HG03045 (cell line): ENCODE results near the gene MANEAL.

Experiments
- ATAC-seq: cut with Tn5 transposase; IDR thresholded peaks from one replicate; pipeline ENCODE4 v1.9.1; 2021; ENCODE audit warnings: mild to moderate bottlenecking, moderate library complexity; ENCODE audit not compliant: unreplicated experiment

The MANEAL gene

GRCh38 chr1:37824001-37824400 lies 30.4 kb downstream of the MANEAL start:
- no peak for ATAC-seq

DNA sequence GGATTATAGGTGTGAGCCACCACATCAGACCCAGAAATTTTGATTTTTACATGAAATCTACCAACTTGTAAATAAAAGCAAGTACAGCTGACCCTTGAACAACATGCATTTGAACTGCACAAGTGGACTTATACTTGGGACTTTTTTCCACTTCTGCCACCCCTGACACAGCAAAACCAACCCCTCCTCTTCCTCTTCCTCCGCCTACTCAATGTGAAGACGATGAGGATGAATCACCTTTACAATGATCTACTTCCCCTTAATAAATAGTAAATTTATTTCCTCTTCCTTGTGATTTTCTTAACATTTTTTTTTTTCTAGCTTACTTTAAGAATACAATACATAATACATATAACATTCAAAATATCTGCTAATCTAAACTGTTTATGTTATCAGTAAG lies 31.9 kb downstream of the MANEAL start:
- ATAC-seq = no peak

- ATAC-seq = no peak
Observed at GRCh38 chr1:37828410-37829074, 34.9 kb downstream of the MANEAL start.

DNA sequence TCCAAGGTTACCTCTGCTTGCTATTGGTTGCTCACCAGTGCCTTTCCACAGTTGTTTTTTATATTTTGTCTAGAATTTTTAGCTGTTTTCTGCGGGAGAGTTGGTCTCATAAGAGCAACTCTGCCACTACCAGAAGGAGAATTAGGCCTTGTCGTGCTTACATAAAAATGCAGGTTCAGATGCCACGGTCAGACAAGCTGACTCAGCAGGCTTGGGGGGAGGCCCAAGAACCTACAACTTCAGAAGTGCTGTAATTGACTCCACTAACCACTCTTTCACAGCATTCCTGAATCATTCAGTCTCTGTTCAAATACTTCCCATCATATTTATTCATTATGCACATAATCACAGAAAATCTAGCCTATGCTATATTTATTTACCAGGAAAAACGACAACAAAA lies 37.5 kb downstream of the MANEAL start:
- ATAC-seq = no peak

DNA sequence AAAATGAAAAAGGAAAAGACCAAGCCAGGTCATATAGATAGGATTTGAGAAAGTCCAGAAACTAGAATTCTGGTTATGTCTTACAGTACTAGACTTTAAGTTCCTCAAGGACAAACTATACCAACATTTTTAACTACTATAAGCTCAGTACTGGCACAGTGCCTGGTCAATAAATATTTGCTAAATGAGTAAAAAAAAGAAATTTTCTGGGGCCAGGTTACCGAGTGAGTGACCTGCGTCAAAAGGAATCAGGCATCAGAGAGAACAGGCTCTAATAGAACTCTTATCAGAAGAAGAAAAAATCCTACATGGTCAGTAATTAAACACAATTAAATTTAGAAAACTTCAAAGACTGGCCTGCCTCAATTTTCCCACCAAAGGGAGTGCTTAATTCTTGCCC lies 38.2 kb downstream of the MANEAL start:
- ATAC-seq = no peak

DNA sequence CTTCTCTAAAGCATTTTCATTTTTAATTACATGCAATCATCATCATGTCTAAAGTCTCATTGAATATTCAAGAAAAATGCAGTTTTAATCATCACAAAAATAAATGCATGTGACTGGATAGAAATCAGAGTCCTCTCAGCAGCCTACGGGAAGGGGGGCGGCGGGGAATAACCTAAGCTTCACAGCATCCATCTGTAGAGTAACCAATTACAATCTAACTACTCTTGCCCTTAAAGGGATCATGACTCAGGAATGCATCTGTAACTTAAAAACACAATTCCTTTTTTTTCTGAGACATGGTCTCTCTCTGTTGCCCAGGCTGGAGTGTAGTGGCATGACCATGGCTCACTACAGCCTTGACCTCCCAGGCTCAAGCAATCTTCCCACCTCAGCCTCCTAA lies 43.1 kb downstream of the MANEAL start:
- no peak for ATAC-seq

DNA sequence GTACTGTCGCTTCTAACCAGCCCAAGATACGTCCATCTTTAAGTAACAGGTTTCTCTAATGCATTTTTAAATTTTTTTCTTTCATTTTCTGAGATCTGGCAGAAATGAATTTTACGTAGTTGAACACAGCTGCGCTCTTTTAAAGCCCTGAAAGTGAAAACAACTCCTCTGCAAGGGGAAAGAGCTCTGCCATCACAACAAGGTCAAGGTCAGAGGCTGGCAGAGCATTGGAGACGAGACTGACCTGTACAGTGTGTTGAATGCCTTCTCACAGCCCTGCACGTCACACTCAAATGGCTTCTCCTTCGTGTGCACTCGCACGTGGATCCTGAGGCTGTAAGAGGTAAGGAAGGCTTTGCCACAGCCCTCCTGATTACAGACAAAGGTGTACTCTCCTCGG lies 46.0 kb downstream of the MANEAL start:
- no peak for ATAC-seq

- ATAC-seq = no peak
Observed at GRCh38 chr1:37840711-37841110, 47.1 kb downstream of the MANEAL start.

DNA sequence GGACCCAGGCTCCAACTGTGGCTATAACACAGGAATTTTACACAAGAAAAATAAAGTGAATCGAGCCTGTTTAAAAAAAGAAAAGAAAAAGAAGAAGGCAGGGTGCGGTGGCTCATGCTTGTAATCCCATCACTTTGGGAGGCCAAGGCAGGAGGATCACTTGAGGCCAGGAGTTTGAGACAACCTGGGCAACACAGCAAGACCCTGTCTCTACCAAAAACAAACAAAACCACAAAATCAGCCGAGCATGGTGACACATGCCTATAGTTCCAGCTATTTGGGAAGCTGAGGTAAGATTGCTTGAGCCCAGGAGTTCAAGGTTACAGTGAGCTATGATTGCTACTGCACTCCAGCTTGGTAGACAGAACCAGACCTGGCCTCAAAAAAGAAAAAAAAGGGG lies 48.0 kb downstream of the MANEAL start:
- ATAC-seq = no peak

- no peak for ATAC-seq
Observed at GRCh38 chr1:37844536-37844935, 50.9 kb downstream of the MANEAL start.

GRCh38 chr1:37845049-37845646 lies 51.5 kb downstream of the MANEAL start:
- ATAC-seq = no peak

DNA sequence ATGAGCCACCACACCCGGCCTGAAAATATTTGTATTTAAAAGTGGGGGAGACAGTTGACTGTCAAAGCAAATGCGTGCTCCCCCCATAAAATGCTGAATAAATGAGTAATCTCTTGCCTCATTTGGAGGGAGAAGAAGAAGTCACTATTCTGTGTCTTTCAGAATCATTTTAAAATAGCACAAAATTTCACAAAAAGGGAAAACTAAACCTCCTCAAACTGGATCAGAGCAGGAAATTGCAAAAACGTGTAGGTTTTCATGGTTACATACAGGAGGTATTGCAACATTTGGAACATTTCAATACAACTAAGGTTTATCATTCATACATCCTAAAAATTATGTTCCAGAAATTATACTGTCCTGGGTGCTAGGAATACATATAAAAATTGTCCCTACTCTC lies 52.1 kb downstream of the MANEAL start:
- ATAC-seq = no peak

DNA sequence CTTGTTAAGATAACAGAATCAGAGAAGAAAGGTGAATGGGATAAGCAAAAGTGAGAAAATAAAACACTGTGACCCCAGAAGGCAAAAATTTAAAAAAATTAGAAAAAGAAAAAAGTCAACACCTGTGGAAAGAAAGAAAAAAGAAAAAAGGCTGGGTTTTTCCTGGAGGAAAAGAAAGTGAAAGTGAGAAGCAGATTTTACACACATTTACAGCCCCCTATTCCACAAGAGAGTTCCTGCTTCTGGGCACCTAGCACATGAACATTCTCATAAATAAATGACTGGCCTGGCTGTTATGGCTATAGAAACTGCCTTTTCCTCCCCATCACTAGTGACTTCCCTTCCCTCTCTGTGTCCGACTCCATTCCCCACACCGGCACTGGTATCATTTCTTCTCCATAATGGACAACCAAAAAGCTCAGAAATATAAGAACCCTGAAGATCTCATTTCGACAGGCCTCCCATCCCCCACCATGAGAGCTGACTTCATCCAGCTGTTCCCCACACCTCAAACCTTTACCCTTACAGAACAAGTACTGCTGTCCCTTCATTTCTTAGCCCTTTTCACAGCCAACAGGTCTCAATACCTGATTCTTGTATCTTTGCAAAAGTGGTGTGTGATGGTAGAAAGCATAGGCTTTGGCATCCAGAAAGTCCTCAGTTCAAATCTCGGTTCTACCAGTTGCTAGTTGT lies 53.1 kb downstream of the MANEAL start:
- no peak for ATAC-seq

DNA sequence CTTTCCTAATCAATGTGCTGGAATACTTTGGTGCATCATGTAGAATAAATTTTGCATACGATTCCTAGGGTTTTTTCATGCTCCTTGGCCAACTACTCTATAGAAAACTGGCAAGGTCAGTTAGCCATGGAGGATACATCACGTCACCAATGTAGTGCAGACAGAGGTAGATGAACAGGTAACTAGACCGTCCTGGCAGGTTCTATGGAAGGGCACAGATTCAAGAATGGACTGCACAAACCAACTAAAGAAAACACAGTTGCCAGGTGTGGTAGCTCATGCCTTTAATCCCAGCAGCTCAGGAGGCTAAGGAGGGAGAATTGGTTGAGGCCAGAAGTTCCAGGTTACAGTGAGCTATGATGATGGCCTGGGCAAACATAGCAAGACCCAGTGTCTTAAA lies 55.8 kb downstream of the MANEAL start:
- no peak for ATAC-seq

GRCh38 chr1:37850352-37850955 lies 56.8 kb downstream of the MANEAL start:
- no peak for ATAC-seq
